ENCODE measurements around the gene LMO7. TPM values are rescaled to one million over a fixed set of nuclear protein-coding genes. Genes with fewer than 3 reads are reported as not detected.

The LMO7 gene
- total RNA-seq, 2 experiments from 2014 or later: 21.4 to 25.4 TPM

DNA sequence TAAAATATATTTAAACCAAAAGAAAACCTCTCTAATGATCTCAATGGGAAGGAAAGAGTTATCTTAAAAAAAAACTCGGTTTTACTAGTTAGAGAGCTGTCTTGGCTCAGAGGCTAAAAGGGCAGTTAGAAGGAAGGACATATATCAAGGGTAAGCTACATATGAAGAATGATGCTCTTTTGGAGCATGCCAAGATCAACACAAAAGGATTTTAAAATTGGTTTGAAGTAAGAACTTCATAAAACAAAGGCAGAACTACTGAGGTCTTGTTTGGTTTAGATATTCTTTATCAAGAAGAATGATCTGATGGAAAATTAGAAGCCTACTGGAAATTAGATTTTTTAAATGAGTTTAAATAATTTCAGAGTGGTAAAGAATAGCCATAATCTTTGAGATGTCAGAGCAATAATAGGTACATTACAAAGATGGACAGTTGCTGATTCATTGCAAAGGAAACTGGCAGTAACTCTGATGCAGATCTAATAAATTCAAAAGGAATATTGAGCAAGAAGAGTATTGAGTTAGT, 39.4 kb upstream of the LMO7 start:
- Histone ChIP-seq H3K4me2 (ENCODE audit: low read length) (no peak overlapping the region), H3K9me2 (ENCODE audit: insufficient read depth, low read length) (no peaks in the 10 kb centered on the region), H3K4me1 (ENCODE audit: insufficient read depth, low read length, poor library complexity, severe bottlenecking) (no peaks in the 10 kb centered on the region), H3K79me2 (ENCODE audit: insufficient read depth, low read depth, low read length) (no peaks in the 10 kb centered on the region), H2AFZ (ENCODE audit: low read length) (no peak overlapping the region), H3K27ac (ENCODE audit: low read depth, low read length, poor library complexity, severe bottlenecking) (no peak overlapping the region), H3K4me3 (ENCODE audit: low read depth, low read length, poor library complexity, severe bottlenecking) (no peak overlapping the region), H4K20me1 (ENCODE audit: insufficient read depth, low read length) (no peaks in the 10 kb centered on the region), H3K9me3 (ENCODE audit: low read length) (no peaks in the 10 kb centered on the region), H3K36me3 (ENCODE audit: insufficient read depth, low read length) (peaks cover 45% of the 10 kb centered on the region)
- POLR2A ChIA-PET: no interaction called here
- BruUV-seq (replicated peaks): no TSS peak
- intact Hi-C loops (cut with micrococcal nuclease; ENCODE audit: unreplicated experiment): no loop called here
- TF ChIP-seq, protein P1, sequence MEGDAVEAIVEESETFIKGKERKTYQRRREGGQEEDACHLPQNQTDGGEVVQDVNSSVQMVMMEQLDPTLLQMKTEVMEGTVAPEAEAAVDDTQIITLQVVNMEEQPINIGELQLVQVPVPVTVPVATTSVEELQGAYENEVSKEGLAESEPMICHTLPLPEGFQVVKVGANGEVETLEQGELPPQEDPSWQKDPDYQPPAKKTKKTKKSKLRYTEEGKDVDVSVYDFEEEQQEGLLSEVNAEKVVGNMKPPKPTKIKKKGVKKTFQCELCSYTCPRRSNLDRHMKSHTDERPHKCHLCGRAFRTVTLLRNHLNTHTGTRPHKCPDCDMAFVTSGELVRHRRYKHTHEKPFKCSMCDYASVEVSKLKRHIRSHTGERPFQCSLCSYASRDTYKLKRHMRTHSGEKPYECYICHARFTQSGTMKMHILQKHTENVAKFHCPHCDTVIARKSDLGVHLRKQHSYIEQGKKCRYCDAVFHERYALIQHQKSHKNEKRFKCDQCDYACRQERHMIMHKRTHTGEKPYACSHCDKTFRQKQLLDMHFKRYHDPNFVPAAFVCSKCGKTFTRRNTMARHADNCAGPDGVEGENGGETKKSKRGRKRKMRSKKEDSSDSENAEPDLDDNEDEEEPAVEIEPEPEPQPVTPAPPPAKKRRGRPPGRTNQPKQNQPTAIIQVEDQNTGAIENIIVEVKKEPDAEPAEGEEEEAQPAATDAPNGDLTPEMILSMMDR (conservative IDR thresholded peaks at IDR 0.05; ENCODE audit: low read length): no peak
- no peak for TF ChIP-seq EZH2phosphoT487 (IDR thresholded peaks at IDR 0.05; ENCODE audit: borderline replicate concordance, low read depth, low read length)
- DNase-seq (ENCODE audit: low spot score): no peak
- CTCF ChIA-PET (ENCODE audit: unreplicated experiment): no interaction called here

DNA sequence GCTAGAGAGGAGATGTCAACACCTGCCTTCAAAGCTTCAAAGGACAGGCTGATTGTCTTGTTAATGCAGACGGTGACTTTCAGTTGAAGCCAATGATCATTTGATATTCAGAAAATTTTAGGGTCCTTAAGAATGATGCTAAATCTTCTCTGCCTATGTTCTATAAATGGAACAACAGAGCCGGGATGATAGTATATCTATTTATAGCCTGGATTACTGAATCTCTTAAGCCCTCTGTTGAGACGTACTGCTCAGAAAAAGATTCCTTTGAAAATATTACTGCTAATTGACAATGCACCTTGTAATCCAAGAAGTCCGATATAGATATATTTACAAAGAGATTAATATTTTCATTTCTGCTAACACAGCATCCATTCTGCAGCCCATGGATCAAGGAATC, 35.8 kb upstream of the LMO7 start:
- peaks cover 33% of the 10 kb centered on the region for H3K36me3 ChIP-seq (ENCODE audit: insufficient read depth, low read length)
- no peak overlapping the region for H2AFZ ChIP-seq (ENCODE audit: low read length)
- no peaks in the 10 kb centered on the region for H3K9me2 ChIP-seq (ENCODE audit: insufficient read depth, low read length)
- no peaks in the 10 kb centered on the region for H3K79me2 ChIP-seq (ENCODE audit: insufficient read depth, low read depth, low read length)
- no peak overlapping the region for H3K27ac ChIP-seq (ENCODE audit: low read depth, low read length, poor library complexity, severe bottlenecking)
- no peaks in the 10 kb centered on the region for H4K20me1 ChIP-seq (ENCODE audit: insufficient read depth, low read length)
- H3K4me2 ChIP-seq (ENCODE audit: low read length): no peak overlapping the region
- no peaks in the 10 kb centered on the region for H3K9me3 ChIP-seq (ENCODE audit: low read length)
- intact Hi-C loops (cut with micrococcal nuclease; ENCODE audit: unreplicated experiment): no loop called here
- BruUV-seq (replicated peaks): no TSS peak
- no peaks in the 10 kb centered on the region for H3K4me1 ChIP-seq (ENCODE audit: insufficient read depth, low read length, poor library complexity, severe bottlenecking)
- DNase-seq (ENCODE audit: low spot score): no peak
- no peak overlapping the region for H3K4me3 ChIP-seq (ENCODE audit: low read depth, low read length, poor library complexity, severe bottlenecking)
- ChIA-PET POLR2A (interaction anchor here (0.9 to 1.5 kb wide), 2 partner anchors 9 to 10 kb away, joined by 3 to 5 read pairs; no protein-coding TSS in a partner anchor), CTCF (ENCODE audit: unreplicated experiment) (no interaction called here)
- TF ChIP-seq, protein P1 (conservative IDR thresholded peaks at IDR 0.05; ENCODE audit: low read length): no peak
- TF ChIP-seq EZH2phosphoT487 (IDR thresholded peaks at IDR 0.05; ENCODE audit: borderline replicate concordance, low read depth, low read length): no peak

DNA sequence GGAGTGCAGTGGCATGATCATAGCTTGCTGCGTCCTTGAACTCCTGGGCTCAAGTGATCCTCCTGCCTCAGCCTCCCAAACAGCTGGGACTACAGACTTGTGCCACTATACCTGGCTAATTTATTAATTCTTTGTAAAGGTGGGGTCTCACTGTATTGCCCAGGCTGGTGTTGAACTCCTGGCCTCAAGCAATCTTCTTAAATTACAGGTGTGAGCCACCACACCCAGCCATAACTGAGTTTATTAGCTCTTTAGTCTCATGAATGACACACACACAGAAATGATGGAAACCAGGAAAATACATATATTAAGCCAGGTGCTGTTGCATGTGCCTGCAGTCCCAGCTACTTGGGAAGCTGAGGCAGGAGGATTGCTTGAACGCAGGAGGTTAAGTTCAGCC, 33.1 kb upstream of the LMO7 start:
- no peaks in the 10 kb centered on the region for H3K9me3 ChIP-seq (ENCODE audit: low read length)
- H3K4me1 ChIP-seq (ENCODE audit: insufficient read depth, low read length, poor library complexity, severe bottlenecking): no peaks in the 10 kb centered on the region
- intact Hi-C loops (cut with micrococcal nuclease; ENCODE audit: unreplicated experiment): no loop called here
- no peak for DNase-seq (ENCODE audit: low spot score)
- H3K79me2 ChIP-seq (ENCODE audit: insufficient read depth, low read depth, low read length): no peaks in the 10 kb centered on the region
- BruUV-seq (replicated peaks): no TSS peak
- no peaks in the 10 kb centered on the region for H3K9me2 ChIP-seq (ENCODE audit: insufficient read depth, low read length)
- no peaks in the 10 kb centered on the region for H4K20me1 ChIP-seq (ENCODE audit: insufficient read depth, low read length)
- no peak overlapping the region for H2AFZ ChIP-seq (ENCODE audit: low read length)
- no peak overlapping the region for H3K4me3 ChIP-seq (ENCODE audit: low read depth, low read length, poor library complexity, severe bottlenecking)
- H3K4me2 ChIP-seq (ENCODE audit: low read length): no peak overlapping the region
- ChIA-PET CTCF (ENCODE audit: unreplicated experiment) (no interaction called here), POLR2A (interaction anchor here (0.7 to 2.0 kb wide), 2 partner anchors 11 to 18 kb away, joined by 3 to 7 read pairs; no protein-coding TSS in a partner anchor)
- TF ChIP-seq, protein P1 (conservative IDR thresholded peaks at IDR 0.05; ENCODE audit: low read length): no peak
- no peak for TF ChIP-seq EZH2phosphoT487 (IDR thresholded peaks at IDR 0.05; ENCODE audit: borderline replicate concordance, low read depth, low read length)
- peaks cover 32% of the 10 kb centered on the region for H3K36me3 ChIP-seq (ENCODE audit: insufficient read depth, low read length)
- no peak overlapping the region for H3K27ac ChIP-seq (ENCODE audit: low read depth, low read length, poor library complexity, severe bottlenecking)

Measured in OCI-LY7 (cell line).